Measurements from ENCODE around the gene SGPP1.
A peak's percentile ranks its signal among the peaks of the same experiment; 100 is the strongest.

SGPP1 gene

DNA sequence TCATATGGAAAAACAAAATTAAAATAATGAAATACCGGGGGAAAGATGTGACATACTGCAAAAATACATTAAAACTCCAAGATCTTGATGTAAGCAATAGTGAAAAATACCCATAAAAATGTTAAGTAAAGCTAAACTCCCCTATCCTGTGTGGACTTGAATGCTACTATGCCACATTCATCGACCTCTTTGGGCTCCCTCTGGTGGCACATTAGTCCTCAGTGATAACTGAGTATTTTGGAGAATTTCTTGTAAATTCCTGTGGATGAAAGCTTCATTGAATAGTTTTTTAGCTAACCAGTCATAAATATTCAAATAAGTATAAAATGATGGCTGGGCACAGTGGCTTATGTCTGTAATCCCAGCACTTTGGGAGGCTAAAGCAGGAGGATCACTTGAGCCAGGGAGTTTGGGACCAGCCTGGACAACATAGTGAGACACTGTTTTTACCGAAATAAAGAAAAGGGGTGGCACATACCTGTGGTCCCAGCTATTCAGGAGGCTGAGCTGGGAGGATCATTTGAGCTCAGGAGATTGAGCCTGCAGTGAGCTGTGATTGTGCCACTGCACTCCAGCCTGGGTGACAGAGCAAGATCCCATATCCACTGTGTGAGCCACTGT is 42.4 kb upstream of the SGPP1 start:
- no peaks in the 10 kb centered on the region for H3K27me3 ChIP-seq (ENCODE audit: control insufficient read depth in 3 of 3, insufficient read depth in 3 of 3, low read depth in 1 of 3, low read length in 3 of 3)
- H3K27ac ChIP-seq (replicated peaks; ENCODE audit: low read length): no peak overlapping the region
- no peak overlapping the region for H3K4me2 ChIP-seq (ENCODE audit: insufficient read depth, low read length, poor library complexity, severe bottlenecking)
- WGBS, 2 donors (ENCODE audit: extremely low coverage in 2 of 2, insufficient read length in 2 of 2, insufficient replicate concordance in 1 of 2): no CpG with 5 or more reads among the region's 3 CpGs
- H2BK5ac ChIP-seq (ENCODE audit: low read length): no peak overlapping the region
- H3K36me3 ChIP-seq (replicated peaks in 1 of 2; ENCODE audit: control insufficient read depth in 2 of 2, insufficient read depth in 2 of 2, low read length in 2 of 2): no peaks in the 10 kb centered on the region
- no peak overlapping the region for H4K8ac ChIP-seq (ENCODE audit: low read depth, low read length)
- H3K23ac ChIP-seq (ENCODE audit: low read depth, low read length, poor library complexity): no peak overlapping the region
- no peaks in the 10 kb centered on the region for H3K9me3 ChIP-seq (replicated peaks in 1 of 2; ENCODE audit: control insufficient read depth in 2 of 2, insufficient read depth in 1 of 2, low read depth in 1 of 2, low read length in 2 of 2)
- H2BK120ac ChIP-seq (ENCODE audit: low read depth, low read length): no peak overlapping the region
- H2AFZ ChIP-seq (ENCODE audit: low read length): no peak overlapping the region
- no peak overlapping the region for H2BK15ac ChIP-seq (ENCODE audit: low read length)
- H2BK12ac ChIP-seq (ENCODE audit: low read length): no peak overlapping the region
- no peak overlapping the region for H3K4ac ChIP-seq (ENCODE audit: low read length)
- no peak overlapping the region for H3K14ac ChIP-seq (ENCODE audit: low read length)
- H4K91ac ChIP-seq (ENCODE audit: low read depth, low read length, poor library complexity): no peak overlapping the region
- no peak overlapping the region for H3K18ac ChIP-seq (ENCODE audit: low read length)
- no peaks in the 10 kb centered on the region for H3K79me1 ChIP-seq (ENCODE audit: low read depth, low read length)
- H3K4me3 ChIP-seq (ENCODE audit: low read length in 2 of 2): no peak overlapping the region
- DNase-seq (ENCODE audit: low spot score): no peak
- H3K9ac ChIP-seq (ENCODE audit: low read depth, low read length, poor library complexity): no peak overlapping the region
- peaks cover 0 to 3% of the 10 kb centered on the region in 2 donors for H3K4me1 ChIP-seq (ENCODE audit: control insufficient read depth in 2 of 2, insufficient read depth in 1 of 2, low read depth in 1 of 2, low read length in 2 of 2)
- H2AK5ac ChIP-seq (ENCODE audit: low read depth, low read length): no peak overlapping the region

DNA sequence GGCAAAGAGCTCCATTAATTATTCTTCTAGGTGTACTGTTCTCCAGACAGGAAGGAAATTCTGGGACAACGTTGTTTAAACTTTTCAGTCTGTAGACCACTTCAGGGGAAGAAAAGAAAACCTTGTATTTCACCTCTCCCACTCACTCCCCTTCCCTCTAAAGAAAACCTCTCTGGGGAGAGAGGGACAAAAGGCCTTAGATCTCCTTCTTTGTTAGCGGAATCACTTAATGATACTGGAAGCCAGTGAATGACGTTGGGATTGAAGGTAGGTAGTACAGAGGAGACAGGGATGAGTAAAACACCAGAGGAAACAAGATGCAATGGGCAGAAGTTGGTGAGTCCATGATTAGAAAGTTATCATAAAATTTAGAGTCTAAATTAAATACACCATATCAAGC is 38.7 kb upstream of the SGPP1 start:
- Histone ChIP-seq H4K8ac (ENCODE audit: low read depth, low read length) (no peak overlapping the region), H4K91ac (ENCODE audit: low read depth, low read length, poor library complexity) (no peak overlapping the region), H3K9ac (ENCODE audit: low read depth, low read length, poor library complexity) (no peak overlapping the region), H3K18ac (ENCODE audit: low read length) (no peak overlapping the region), H3K4me2 (ENCODE audit: insufficient read depth, low read length, poor library complexity, severe bottlenecking) (no peak overlapping the region), H3K27me3 (ENCODE audit: control insufficient read depth in 3 of 3, insufficient read depth in 3 of 3, low read depth in 1 of 3, low read length in 3 of 3) (no peaks in the 10 kb centered on the region), H2BK15ac (ENCODE audit: low read length) (no peak overlapping the region), H3K36me3 (replicated peaks in 1 of 2; ENCODE audit: control insufficient read depth in 2 of 2, insufficient read depth in 2 of 2, low read length in 2 of 2) (no peaks in the 10 kb centered on the region), H2AFZ (ENCODE audit: low read length) (no peak overlapping the region), H3K27ac (replicated peaks; ENCODE audit: low read length) (no peak overlapping the region), H2BK12ac (ENCODE audit: low read length) (no peak overlapping the region), H3K9me3 (replicated peaks in 1 of 2; ENCODE audit: control insufficient read depth in 2 of 2, insufficient read depth in 1 of 2, low read depth in 1 of 2, low read length in 2 of 2) (no peaks in the 10 kb centered on the region), H2BK120ac (ENCODE audit: low read depth, low read length) (no peak overlapping the region), H3K79me1 (ENCODE audit: low read depth, low read length) (no peaks in the 10 kb centered on the region), H3K23ac (ENCODE audit: low read depth, low read length, poor library complexity) (no peak overlapping the region), H2BK5ac (ENCODE audit: low read length) (no peak overlapping the region), H3K14ac (ENCODE audit: low read length) (no peak overlapping the region), H3K4ac (ENCODE audit: low read length) (no peak overlapping the region), H3K4me1 (ENCODE audit: control insufficient read depth in 2 of 2, insufficient read depth in 1 of 2, low read depth in 1 of 2, low read length in 2 of 2) (peaks cover 0 to 3% of the 10 kb centered on the region in 2 donors), H2AK5ac (ENCODE audit: low read depth, low read length) (no peak overlapping the region), H3K4me3 (ENCODE audit: low read length in 2 of 2) (no peak overlapping the region)
- WGBS, 2 donors (ENCODE audit: extremely low coverage in 2 of 2, insufficient read length in 2 of 2, insufficient replicate concordance in 1 of 2): no CpG with 5 or more reads among the region's 3 CpGs
- peak; percentile 11 for DNase-seq (ENCODE audit: low spot score)

GRCh38 chr14:63764620-63765139 is 36.8 kb upstream of the SGPP1 start:
- Histone ChIP-seq H3K36me3 (replicated peaks in 1 of 2; ENCODE audit: control insufficient read depth in 2 of 2, insufficient read depth in 2 of 2, low read length in 2 of 2) (no peaks in the 10 kb centered on the region), H3K27me3 (ENCODE audit: control insufficient read depth in 3 of 3, insufficient read depth in 3 of 3, low read depth in 1 of 3, low read length in 3 of 3) (no peaks in the 10 kb centered on the region), H2BK15ac (ENCODE audit: low read length) (no peak overlapping the region), H2BK5ac (ENCODE audit: low read length) (no peak overlapping the region), H3K9me3 (replicated peaks in 1 of 2; ENCODE audit: control insufficient read depth in 2 of 2, insufficient read depth in 1 of 2, low read depth in 1 of 2, low read length in 2 of 2) (no peaks in the 10 kb centered on the region), H3K18ac (ENCODE audit: low read length) (no peak overlapping the region), H3K27ac (replicated peaks; ENCODE audit: low read length) (no peak overlapping the region), H2BK12ac (ENCODE audit: low read length) (no peak overlapping the region), H2AK5ac (ENCODE audit: low read depth, low read length) (no peak overlapping the region), H2BK120ac (ENCODE audit: low read depth, low read length) (no peak overlapping the region), H3K4me1 (ENCODE audit: control insufficient read depth in 2 of 2, insufficient read depth in 1 of 2, low read depth in 1 of 2, low read length in 2 of 2) (peaks cover 0 to 3% of the 10 kb centered on the region in 2 donors), H3K4me2 (ENCODE audit: insufficient read depth, low read length, poor library complexity, severe bottlenecking) (no peak overlapping the region), H3K4me3 (ENCODE audit: low read length in 2 of 2) (no peak overlapping the region), H3K79me1 (ENCODE audit: low read depth, low read length) (no peaks in the 10 kb centered on the region), H3K4ac (ENCODE audit: low read length) (no peak overlapping the region), H4K8ac (ENCODE audit: low read depth, low read length) (no peak overlapping the region), H2AFZ (ENCODE audit: low read length) (no peak overlapping the region), H3K9ac (ENCODE audit: low read depth, low read length, poor library complexity) (no peak overlapping the region), H4K91ac (ENCODE audit: low read depth, low read length, poor library complexity) (no peak overlapping the region), H3K14ac (ENCODE audit: low read length) (no peak overlapping the region), H3K23ac (ENCODE audit: low read depth, low read length, poor library complexity) (no peak overlapping the region)
- no CpG with 5 or more reads among the region's 6 CpGs for WGBS, 2 donors (ENCODE audit: extremely low coverage in 2 of 2, insufficient read length in 2 of 2, insufficient replicate concordance in 1 of 2)
- no peak for DNase-seq (ENCODE audit: low spot score)

DNA sequence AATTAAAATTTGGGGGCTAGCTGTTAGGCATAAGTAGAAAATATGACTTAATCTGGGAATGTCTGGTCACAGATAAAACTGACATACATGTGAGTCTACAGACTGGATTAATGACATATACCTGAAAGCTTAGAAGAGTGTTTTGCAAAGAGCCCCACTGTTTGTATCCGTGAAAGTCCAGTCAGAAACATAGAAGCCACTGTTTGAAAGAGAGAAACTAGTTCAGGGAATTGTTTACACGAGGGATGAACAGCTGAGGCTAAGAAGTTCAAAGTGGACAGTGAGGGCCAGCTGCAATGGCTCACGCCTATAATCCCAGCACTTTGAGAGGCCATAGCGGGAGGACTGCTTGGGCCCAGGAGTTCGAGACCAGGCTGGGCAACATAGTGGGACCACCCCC is 36.2 kb upstream of the SGPP1 start:
- DNase-seq (ENCODE audit: low spot score): no peak
- peaks cover 0 to 3% of the 10 kb centered on the region in 2 donors for H3K4me1 ChIP-seq (ENCODE audit: control insufficient read depth in 2 of 2, insufficient read depth in 1 of 2, low read depth in 1 of 2, low read length in 2 of 2)
- H3K4ac ChIP-seq (ENCODE audit: low read length): no peak overlapping the region
- no peaks in the 10 kb centered on the region for H3K79me1 ChIP-seq (ENCODE audit: low read depth, low read length)
- H2BK120ac ChIP-seq (ENCODE audit: low read depth, low read length): no peak overlapping the region
- H3K14ac ChIP-seq (ENCODE audit: low read length): no peak overlapping the region
- H3K9me3 ChIP-seq (replicated peaks in 1 of 2; ENCODE audit: control insufficient read depth in 2 of 2, insufficient read depth in 1 of 2, low read depth in 1 of 2, low read length in 2 of 2): no peaks in the 10 kb centered on the region
- no peak overlapping the region for H4K8ac ChIP-seq (ENCODE audit: low read depth, low read length)
- H3K18ac ChIP-seq (ENCODE audit: low read length): no peak overlapping the region
- H2BK15ac ChIP-seq (ENCODE audit: low read length): no peak overlapping the region
- WGBS, 2 donors (ENCODE audit: extremely low coverage in 2 of 2, insufficient read length in 2 of 2, insufficient replicate concordance in 1 of 2): no CpG with 5 or more reads among the region's 5 CpGs
- no peak overlapping the region for H3K23ac ChIP-seq (ENCODE audit: low read depth, low read length, poor library complexity)
- no peak overlapping the region for H3K9ac ChIP-seq (ENCODE audit: low read depth, low read length, poor library complexity)
- no peaks in the 10 kb centered on the region for H3K36me3 ChIP-seq (replicated peaks in 1 of 2; ENCODE audit: control insufficient read depth in 2 of 2, insufficient read depth in 2 of 2, low read length in 2 of 2)
- no peak overlapping the region for H3K4me2 ChIP-seq (ENCODE audit: insufficient read depth, low read length, poor library complexity, severe bottlenecking)
- no peak overlapping the region for H3K27ac ChIP-seq (replicated peaks; ENCODE audit: low read length)
- H2AK5ac ChIP-seq (ENCODE audit: low read depth, low read length): no peak overlapping the region
- H3K27me3 ChIP-seq (ENCODE audit: control insufficient read depth in 3 of 3, insufficient read depth in 3 of 3, low read depth in 1 of 3, low read length in 3 of 3): no peaks in the 10 kb centered on the region
- H4K91ac ChIP-seq (ENCODE audit: low read depth, low read length, poor library complexity): no peak overlapping the region
- no peak overlapping the region for H2AFZ ChIP-seq (ENCODE audit: low read length)
- H3K4me3 ChIP-seq (ENCODE audit: low read length in 2 of 2): no peak overlapping the region
- H2BK5ac ChIP-seq (ENCODE audit: low read length): no peak overlapping the region
- H2BK12ac ChIP-seq (ENCODE audit: low read length): no peak overlapping the region

Measured in neuronal stem cell (in vitro differentiated cells).